NCI-H526 (cell line): ENCODE measurements around the gene DOK5.

Experiments used
- DNase-seq, 2 experiments: peaks; one replicate each; lab custom pipeline; 2025; lab: John Stamatoyannopoulos, UW

The DOK5 gene

GRCh38 chr20:54692168-54692887 lies 216.9 kb downstream of the DOK5 start:
- DNase-seq = no peak

GRCh38 chr20:54694516-54694915 lies 219.1 kb downstream of the DOK5 start:
- no peak for DNase-seq

GRCh38 chr20:54698373-54698772 lies 223.0 kb downstream of the DOK5 start:
- DNase-seq = no peak
